Lung (tissue), 12 donors: ENCODE results near the gene PSPC1. TPM values are rescaled to one million over a fixed set of nuclear protein-coding genes. Genes with fewer than 3 reads are reported as not detected.

Source experiments
- ATAC-seq: fragments of 200-7000 bp; cut with Tn5 transposase; one replicate; pipeline ENCODE4 v1.9.1; 2020; ENCODE audit warnings: moderate number of reproducible peaks; ENCODE audit not compliant: insufficient read depth, low FRiP score
- DNase-seq, 3 donors: peaks; one replicate each; pipeline ENCODE4 v3.0.0-alpha.2; 2013 to 2017
- H3K27ac ChIP-seq, 2 donors: one replicate each; pipeline ENCODE4 v1.5.1; 2013; ENCODE audit warnings: mild to moderate bottlenecking in 2 of 2, moderate library complexity in 2 of 2, control low read depth in 1 of 2, inconsistent platforms in 1 of 2, low read depth in 1 of 2, low read length in 1 of 2
- H3K27me3 ChIP-seq, 3 donors: one replicate each; pipeline ENCODE4 v1.5.1; 2013; ENCODE audit warnings: low read length in 2 of 3; ENCODE audit not compliant: control insufficient read depth in 3 of 3, insufficient read depth in 3 of 3
- H3K36me3 ChIP-seq, 4 donors: one replicate each; pipeline ENCODE4 v1.5.1; 2013; ENCODE audit warnings: low read length in 4 of 4, mild to moderate bottlenecking in 1 of 4, moderate library complexity in 1 of 4; ENCODE audit not compliant: control insufficient read depth in 4 of 4, insufficient read depth in 4 of 4
- H3K4me1 ChIP-seq, 5 donors: one replicate each; pipeline ENCODE4 v1.5.1; 2013; ENCODE audit warnings: low read length in 5 of 5, mild to moderate bottlenecking in 2 of 5, moderate library complexity in 1 of 5; ENCODE audit not compliant: control insufficient read depth in 5 of 5, insufficient read depth in 5 of 5
- H3K4me3 ChIP-seq: one replicate; pipeline ENCODE4 v1.5.1; 2013; ENCODE audit warnings: mild to moderate bottlenecking, control low read depth, moderate library complexity
- H3K9ac ChIP-seq, 2 donors: one replicate each; pipeline ENCODE4 v1.5.1; 2013; ENCODE audit warnings: low read length in 2 of 2, control low read depth in 1 of 2; ENCODE audit not compliant: insufficient read depth in 1 of 2
- H3K9me3 ChIP-seq, 4 donors: one replicate each; pipeline ENCODE4 v1.5.1; 2013; ENCODE audit warnings: low read length in 3 of 4, mild to moderate bottlenecking in 1 of 4, moderate library complexity in 1 of 4; ENCODE audit not compliant: control insufficient read depth in 4 of 4, insufficient read depth in 3 of 4
- WGBS, 2 donors: extraction: QIAGEN DNeasy Blood & Tissue Kit; methylation state at CpG; one replicate each; pipeline ENCODE4 v1.1.7; 2013; 5-methylcytosine and 5-hydroxymethylcytosine counted together
- polyA plus RNA-seq, 2 donors: library from polyadenylated mRNA; stranded (reverse); fragments of 200-250 nt; gene quantifications; one replicate each; pipeline ENCODE4 v1.2.1, GENCODE V29; 2013
- total RNA-seq, 2 donors: library from RNA; depleted of rRNA in 1 of 2; stranded (reverse); fragments of >200 nt in 1 of 2; gene quantifications; one replicate each; pipeline ENCODE4 v1.2.1, GENCODE V29; 2014 to 2021
- TF ChIP-seq, protein P1 (sequence below): IDR thresholded peaks from 2 replicates; pipeline ENCODE4 v1.5.1; 2012; ENCODE audit warnings: mild to moderate bottlenecking; ENCODE audit errors: control extremely low read depth, extremely low read depth
- donor health status: control.
- donor health status: control.
- donor health status: Bipolar disorder and iron deficiency.
- donor health status: healthy.
- donor health status: DM: yes; HTN: yes; CAD: no.

The PSPC1 gene
- total and polyA plus RNA-seq, 4 donors: 23.5 to 103 (median 39.6) TPM

DNA sequence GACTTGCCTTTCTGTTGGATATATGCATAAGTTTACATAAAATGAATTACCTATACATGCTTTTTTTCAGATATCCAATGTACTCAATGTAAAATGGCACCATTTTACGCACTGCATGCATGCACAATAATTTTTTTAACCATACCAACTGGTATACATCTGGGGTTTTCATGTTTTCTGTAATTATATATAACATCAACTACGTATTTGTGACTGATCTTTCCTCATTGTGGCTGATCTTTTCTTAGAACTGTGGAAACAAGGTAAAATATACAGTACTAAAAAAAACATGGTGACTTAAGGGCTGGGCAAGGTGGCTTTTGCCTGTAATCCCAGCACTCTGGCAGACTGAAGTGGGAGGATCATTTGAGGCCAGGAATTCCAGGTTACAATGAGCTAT lies 18.5 kb downstream of the PSPC1 start:
- Histone ChIP-seq H3K27me3 (no peaks in the 10 kb centered on the region), H3K4me1 (peaks cover 0 to 5% (median 0%) of the 10 kb centered on the region in 5 donors), H3K4me3 (no peak overlapping the region), H3K9me3 (no peaks in the 10 kb centered on the region), H3K27ac (no peak overlapping the region), H3K9ac (no peak overlapping the region), H3K36me3 (peaks cover 0 to 24% (median 7%) of the 10 kb centered on the region in 4 donors)
- TF ChIP-seq, protein P1, sequence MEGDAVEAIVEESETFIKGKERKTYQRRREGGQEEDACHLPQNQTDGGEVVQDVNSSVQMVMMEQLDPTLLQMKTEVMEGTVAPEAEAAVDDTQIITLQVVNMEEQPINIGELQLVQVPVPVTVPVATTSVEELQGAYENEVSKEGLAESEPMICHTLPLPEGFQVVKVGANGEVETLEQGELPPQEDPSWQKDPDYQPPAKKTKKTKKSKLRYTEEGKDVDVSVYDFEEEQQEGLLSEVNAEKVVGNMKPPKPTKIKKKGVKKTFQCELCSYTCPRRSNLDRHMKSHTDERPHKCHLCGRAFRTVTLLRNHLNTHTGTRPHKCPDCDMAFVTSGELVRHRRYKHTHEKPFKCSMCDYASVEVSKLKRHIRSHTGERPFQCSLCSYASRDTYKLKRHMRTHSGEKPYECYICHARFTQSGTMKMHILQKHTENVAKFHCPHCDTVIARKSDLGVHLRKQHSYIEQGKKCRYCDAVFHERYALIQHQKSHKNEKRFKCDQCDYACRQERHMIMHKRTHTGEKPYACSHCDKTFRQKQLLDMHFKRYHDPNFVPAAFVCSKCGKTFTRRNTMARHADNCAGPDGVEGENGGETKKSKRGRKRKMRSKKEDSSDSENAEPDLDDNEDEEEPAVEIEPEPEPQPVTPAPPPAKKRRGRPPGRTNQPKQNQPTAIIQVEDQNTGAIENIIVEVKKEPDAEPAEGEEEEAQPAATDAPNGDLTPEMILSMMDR: no peak
- ATAC-seq (no peak), DNase-seq (no peak)
- 90 to 97% methylated on average over 2 of the region's 2 CpGs for WGBS, 2 donors

DNA sequence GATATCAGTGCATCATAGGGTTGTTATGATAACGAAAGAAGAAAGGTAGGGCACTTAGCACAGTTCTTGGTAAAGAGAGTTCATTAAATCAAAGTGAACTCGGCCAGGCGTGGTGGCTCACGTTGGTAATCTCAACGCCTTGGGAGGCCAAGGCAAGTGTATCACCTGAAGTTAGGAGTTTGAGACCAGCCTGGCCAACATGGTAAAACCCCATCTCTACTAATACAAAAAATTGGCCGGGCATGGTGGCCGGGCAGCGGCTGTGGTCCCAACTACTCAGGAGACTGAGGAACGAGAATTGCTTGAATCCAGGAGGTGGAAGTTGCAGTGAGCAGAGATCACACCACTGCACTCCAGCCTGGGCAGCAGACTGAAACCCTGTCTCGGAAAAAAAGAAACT lies 19.1 kb downstream of the PSPC1 start:
- no peak overlapping the region for H3K27ac ChIP-seq
- peaks cover 2 to 30% (median 8%) of the 10 kb centered on the region in 4 donors for H3K36me3 ChIP-seq
- no peak overlapping the region for H3K4me3 ChIP-seq
- WGBS, 2 donors: 92 to 94% methylated on average over 10 of the region's 10 CpGs
- H3K4me1 ChIP-seq: peaks cover 0 to 4% (median 0%) of the 10 kb centered on the region in 5 donors
- no peak overlapping the region for H3K9ac ChIP-seq
- TF ChIP-seq, protein P1: no peak
- DNase-seq: no peak
- ATAC-seq: no peak
- H3K27me3 ChIP-seq: no peaks in the 10 kb centered on the region
- no peaks in the 10 kb centered on the region for H3K9me3 ChIP-seq

DNA sequence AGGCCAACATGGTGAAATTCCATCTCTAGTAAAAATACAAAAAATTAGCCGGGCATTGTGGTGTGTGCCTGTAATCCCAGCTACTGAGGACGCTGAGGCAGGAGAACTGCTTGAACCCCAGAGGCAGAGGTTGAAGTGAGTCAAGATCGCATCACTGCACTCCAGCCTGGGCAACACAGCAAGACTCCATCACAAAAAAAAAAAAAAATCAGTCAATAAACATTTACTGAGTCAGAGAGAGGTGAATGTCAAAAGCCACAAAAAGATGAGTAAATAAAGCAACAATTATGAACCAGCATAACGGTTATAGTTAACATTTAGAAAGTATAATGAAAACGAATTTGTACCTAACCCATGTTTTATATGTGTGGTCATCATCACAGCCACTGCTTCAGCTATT lies 23.1 kb downstream of the PSPC1 start:
- no peak overlapping the region for H3K9ac ChIP-seq
- peaks cover 10 to 29% (median 16%) of the 10 kb centered on the region in 4 donors for H3K36me3 ChIP-seq
- ATAC-seq (no peak), DNase-seq (no peak)
- no peaks in the 10 kb centered on the region for H3K27me3 ChIP-seq
- H3K4me3 ChIP-seq: no peak overlapping the region
- H3K4me1 ChIP-seq: peaks cover 0 to 3% (median 0%) of the 10 kb centered on the region in 5 donors
- TF ChIP-seq, protein P1: no peak
- no peaks in the 10 kb centered on the region for H3K9me3 ChIP-seq
- 89 to 96% methylated on average over 5 of the region's 5 CpGs for whole genome bisulfite sequencing, 2 donors
- H3K27ac ChIP-seq: no peak overlapping the region

DNA sequence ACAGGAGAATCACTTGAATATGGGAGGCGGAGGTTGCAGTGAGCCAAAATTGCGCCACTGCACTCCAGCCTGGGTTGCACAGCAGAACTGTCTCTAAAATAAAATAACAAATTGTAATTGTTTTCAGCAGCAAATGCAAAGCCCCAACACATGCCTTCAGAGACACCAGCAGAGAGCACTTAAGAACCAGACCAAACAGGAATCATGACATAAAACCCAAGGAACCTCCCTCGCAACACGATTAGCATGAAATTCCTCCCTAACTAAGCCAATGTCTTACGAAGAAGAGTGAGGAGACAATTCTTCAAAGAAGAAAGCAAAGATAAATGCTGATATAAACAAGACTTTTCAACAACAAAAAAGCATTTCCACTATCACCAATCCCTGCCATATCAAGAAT lies 40.1 kb downstream of the PSPC1 start:
- peaks cover 0 to 14% (median 6%) of the 10 kb centered on the region in 4 donors for H3K36me3 ChIP-seq
- H3K27ac ChIP-seq: no peak overlapping the region
- 85 to 89% methylated on average over 5 of the region's 5 CpGs for WGBS, 2 donors
- H3K4me3 ChIP-seq: no peak overlapping the region
- H3K27me3 ChIP-seq: no peaks in the 10 kb centered on the region
- H3K4me1 ChIP-seq: no peaks in the 10 kb centered on the region
- H3K9ac ChIP-seq: no peak overlapping the region
- DNase-seq (no peak), ATAC-seq (no peak)
- H3K9me3 ChIP-seq: no peaks in the 10 kb centered on the region
- TF ChIP-seq, protein P1: no peak
